NCI-H510A (cell line): Measurements from ENCODE around the gene SRSF8.
"Not testable (repeated sequence)": the region's sequence is repeated elsewhere in the genome, so short reads cannot be mapped to it uniquely, and the experiment has no call there.

Experiments
- DNase-seq: peaks from one replicate; lab custom pipeline; 2025; lab: John Stamatoyannopoulos, UW

The SRSF8 gene

DNA sequence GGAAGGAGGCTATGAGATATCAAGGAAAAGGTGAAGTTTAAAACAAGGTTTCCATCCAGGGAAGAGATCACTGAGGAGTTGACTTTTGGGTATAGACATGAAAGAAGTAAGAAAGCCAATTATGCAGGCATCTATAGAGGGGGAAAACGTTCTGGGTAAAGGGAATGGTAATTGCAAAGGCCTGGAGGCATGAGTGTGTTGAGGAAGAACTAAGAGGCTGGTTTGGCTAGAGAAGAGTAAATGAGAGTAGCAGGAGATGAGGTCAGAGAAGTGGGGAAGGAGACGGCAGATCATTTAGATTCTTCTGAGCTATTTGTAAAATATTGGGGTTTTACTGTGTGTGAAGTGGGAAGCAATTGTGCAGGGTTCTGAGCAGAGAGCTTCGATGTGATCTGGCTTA lies 30.5 kb downstream of the SRSF8 start:
- no peak for DNase-seq

- DNase-seq: no peak
These were observed 32.1 kb downstream of the SRSF8 start for GRCh38 chr11:95098826-95099225.

- no peak for DNase-seq
These were observed 33.5 kb downstream of the SRSF8 start for GRCh38 chr11:95100191-95100648.

DNA sequence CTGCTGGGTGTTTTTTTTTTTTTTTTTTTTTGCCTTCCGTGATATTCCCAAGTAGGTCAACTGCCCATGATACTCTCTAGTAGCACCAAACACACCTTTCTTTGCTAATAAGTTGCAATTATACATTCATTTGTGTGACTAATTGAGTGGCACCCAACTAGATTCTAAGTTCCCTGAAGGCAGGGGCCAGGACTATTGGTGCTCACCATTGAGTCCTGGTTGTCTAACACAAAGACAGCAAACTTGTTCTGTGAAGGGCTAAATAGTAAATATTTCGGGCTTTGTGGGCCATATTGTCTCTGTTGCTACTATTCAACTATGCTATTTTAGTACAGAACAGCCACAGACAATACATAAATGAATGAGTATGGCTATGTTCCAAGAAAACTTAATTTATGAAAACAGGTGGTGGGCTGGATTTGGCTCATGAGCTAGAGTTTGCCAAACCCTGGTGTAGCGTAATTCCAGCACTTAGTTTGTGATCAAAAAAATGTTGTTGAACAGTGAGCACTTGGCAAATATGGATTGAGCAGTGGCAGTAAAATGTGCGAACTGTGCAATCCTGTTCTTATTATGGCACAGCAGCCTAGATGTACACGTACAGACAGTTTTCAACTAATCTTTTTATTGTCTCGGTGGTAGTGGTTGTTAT lies 34.3 kb downstream of the SRSF8 start:
- DNase-seq: no peak

- DNase-seq: no peak
These were observed 35.2 kb downstream of the SRSF8 start for GRCh38 chr11:95101935-95102334.

DNA sequence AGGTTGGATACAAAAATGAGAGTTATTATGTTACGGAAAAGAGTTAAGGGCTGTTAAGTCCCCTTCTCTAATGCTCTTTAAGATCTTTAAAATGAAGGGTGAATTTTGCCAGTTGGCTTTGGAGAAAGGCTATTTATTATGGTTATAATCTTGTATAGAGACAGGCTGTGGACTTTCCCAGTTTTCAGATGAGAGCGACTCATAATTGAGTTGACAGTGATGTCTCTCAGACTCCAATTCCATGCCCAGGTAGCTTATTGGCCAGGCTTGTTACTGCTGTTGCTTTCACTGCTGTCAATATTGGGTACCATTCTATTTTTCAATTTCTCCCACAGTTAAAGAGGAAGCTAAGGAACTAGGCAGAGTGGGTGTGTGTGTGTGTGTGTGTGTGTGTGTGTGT lies 36.0 kb downstream of the SRSF8 start:
- no peak for DNase-seq

- DNase-seq: no peak
These were observed 37.0 kb downstream of the SRSF8 start for GRCh38 chr11:95103701-95104100.

- no peak for DNase-seq
These were observed 37.6 kb downstream of the SRSF8 start for GRCh38 chr11:95104121-95104830.

DNA sequence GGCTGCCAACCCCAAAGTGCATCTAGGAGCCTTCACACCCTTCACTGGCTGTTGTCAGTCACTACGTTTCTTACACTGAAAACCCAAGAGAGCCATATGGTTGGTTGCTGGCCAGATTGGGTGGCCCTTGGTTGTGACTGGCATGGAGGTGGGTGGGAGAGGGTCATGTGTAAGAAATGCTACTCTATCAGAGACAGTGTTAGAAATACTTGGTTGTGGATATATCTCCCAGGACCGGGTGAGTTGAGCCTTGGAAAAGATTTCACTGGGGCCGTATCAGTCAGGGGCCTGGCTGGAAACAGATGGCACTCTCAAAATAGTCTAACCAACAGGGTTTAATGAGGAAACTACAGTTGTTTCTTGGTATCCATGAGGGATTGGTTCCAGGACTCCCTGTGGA lies 38.1 kb downstream of the SRSF8 start:
- no peak for DNase-seq

DNA sequence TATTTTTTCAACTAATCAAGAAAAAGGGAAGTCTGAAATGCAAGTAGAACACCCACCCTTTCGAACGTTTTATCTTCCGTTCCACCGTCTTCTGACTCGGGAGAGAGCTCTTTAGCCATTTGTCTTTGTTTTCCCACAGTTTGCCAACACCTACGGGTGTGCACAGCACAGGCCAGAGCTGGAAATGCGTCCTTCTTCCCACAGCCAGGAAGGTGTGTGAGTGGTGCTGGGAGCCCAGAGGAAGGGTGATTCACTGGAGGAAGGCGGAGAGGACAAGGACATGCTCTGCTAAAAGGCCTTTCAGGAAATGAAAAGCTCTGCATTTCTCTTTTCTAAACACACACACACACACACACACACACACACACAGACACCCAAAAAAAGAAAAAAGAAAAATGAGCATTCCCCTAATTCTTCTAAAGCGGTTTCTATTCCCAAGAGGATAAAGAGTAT lies 41.5 kb downstream of the SRSF8 start:
- no peak for DNase-seq

- DNase-seq: no peak
These were observed 42.2 kb downstream of the SRSF8 start for GRCh38 chr11:95108671-95109551.

DNA sequence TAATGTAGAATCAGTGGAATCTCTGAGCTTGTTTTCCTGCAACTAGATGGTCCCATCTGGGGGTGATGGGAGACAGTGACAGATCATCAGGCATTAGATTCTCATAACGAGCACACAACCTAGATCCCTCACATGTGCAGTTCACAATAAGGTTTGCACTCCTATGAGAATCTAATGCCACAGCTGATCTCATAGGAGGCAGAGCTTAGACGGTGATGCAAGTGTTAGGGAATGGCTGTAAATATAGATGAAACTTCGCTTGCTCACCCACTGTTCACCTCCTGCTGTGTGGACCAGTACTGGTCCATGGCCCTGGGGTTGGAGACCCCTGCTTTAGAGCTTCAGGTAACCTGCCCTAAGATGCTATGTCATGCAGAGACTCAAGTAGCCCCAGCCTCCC lies 44.8 kb downstream of the SRSF8 start:
- DNase-seq: not testable (repeated sequence)

DNA sequence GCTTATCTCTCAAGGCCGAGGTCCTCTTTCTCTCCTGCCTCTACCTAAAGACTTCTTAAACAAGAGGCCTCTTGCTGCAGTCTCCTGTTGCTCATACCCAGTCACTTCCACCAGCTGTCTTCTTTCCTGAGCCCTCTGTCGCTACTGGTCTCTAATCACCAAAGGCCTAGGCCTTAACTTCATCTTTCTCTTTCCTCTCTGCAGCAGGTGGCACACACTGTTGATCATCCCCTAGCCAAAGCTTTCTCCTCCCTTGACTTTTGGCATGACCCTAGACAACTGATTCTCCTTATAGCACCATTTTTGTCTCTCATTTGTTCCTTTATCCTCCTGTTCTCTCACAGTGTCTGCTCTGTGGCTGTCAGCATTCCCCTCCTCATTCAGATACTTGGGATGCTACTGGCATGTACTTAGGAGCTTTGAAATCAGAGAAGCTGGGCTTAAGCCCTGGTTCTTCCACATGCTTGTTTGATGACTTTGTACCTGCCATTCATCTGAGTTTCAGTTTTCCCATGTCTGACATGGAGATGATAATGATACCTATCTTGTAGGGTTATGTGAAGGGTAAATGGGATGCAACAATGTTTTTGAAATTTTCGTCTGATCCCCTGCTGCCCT lies 45.3 kb downstream of the SRSF8 start:
- no peak for DNase-seq

- DNase-seq: no peak
These were observed 48.9 kb downstream of the SRSF8 start for GRCh38 chr11:95115597-95115996.

GRCh38 chr11:95119361-95120060 lies 52.8 kb downstream of the SRSF8 start:
- DNase-seq: no peak
